ENCODE measurements around the gene ANAPC15. TPM values are rescaled to one million over a fixed set of nuclear protein-coding genes. Genes with fewer than 3 reads are reported as not detected.

Gene ANAPC15
- polyA plus RNA-seq, 1 donor, result 51.8 TPM

- no peak for DNase-seq
Observed at GRCh38 chr11:72132646-72133045, 20.2 kb upstream of the ANAPC15 start.

GRCh38 chr11:72129381-72129780, 16.9 kb upstream of the ANAPC15 start:
- DNase-seq, result no peak

- DNase-seq, result no peak
Observed at GRCh38 chr11:72127923-72128322, 15.4 kb upstream of the ANAPC15 start.

- no peak for DNase-seq
Observed at GRCh38 chr11:72125956-72126355, 13.5 kb upstream of the ANAPC15 start.

- DNase-seq, result no peak
Observed at GRCh38 chr11:72124046-72124445, 11.6 kb upstream of the ANAPC15 start.

GRCh38 chr11:72123117-72123653, 10.7 kb upstream of the ANAPC15 start:
- DNase-seq, result no peak

- DNase-seq, result no peak
Observed at GRCh38 chr11:72122607-72123006, 10.1 kb upstream of the ANAPC15 start.

- DNase-seq, result no peak
Observed at GRCh38 chr11:72120930-72121329, 8.4 kb upstream of the ANAPC15 start.

GRCh38 chr11:72119198-72119597, 6.7 kb upstream of the ANAPC15 start:
- DNase-seq, result no peak

- DNase-seq, result no peak
Observed at GRCh38 chr11:72116019-72116755, 3.7 kb upstream of the ANAPC15 start.

- DNase-seq, result no peak
Observed at GRCh38 chr11:72114570-72114969, 2.1 kb upstream of the ANAPC15 start.

- no peak for DNase-seq
Observed at GRCh38 chr11:72112978-72113808, 698 bp upstream of the ANAPC15 start.

GRCh38 chr11:72111300-72112142, 974 bp downstream of the ANAPC15 start:
- no peak for DNase-seq

GRCh38 chr11:72105888-72106287, 6.6 kb downstream of the ANAPC15 start, which contains the start of gene TOMT:
Gene TOMT, plus strand, starts transcription at chr11:72105924. Its CDS starts 28 bp downstream, at chr11:72105952.
- no peak for DNase-seq

GRCh38 chr11:72103754-72104167, 8.7 kb downstream of the ANAPC15 start:
- DNase-seq, result no peak

GRCh38 chr11:72102946-72103753, 9.3 kb downstream of the ANAPC15 start, which contains the start of gene LAMTOR1:
Gene LAMTOR1, minus strand, starts transcription at chr11:72103297. Its CDS starts 73 bp downstream, at chr11:72103224.
- DNase-seq, result peak; percentile 99

- no peak for DNase-seq
Observed at GRCh38 chr11:72102631-72102945, 9.9 kb downstream of the ANAPC15 start.

GRCh38 chr11:72102162-72102561, 10.3 kb downstream of the ANAPC15 start:
- DNase-seq, result no peak

GRCh38 chr11:72100462-72100861, 12.0 kb downstream of the ANAPC15 start:
- no peak for DNase-seq

- DNase-seq, result no peak
Observed at GRCh38 chr11:72100009-72100408, 12.5 kb downstream of the ANAPC15 start.

GRCh38 chr11:72098741-72099140, 13.8 kb downstream of the ANAPC15 start:
- no peak for DNase-seq

Measured in left kidney (tissue), 2 donors.